DMS79 treated with DMSO at 0.1 percent for 48 hours (cell line): ENCODE measurements around the gene TCHP.
"Not testable (repeated sequence)": the region's sequence is repeated elsewhere in the genome, so short reads cannot be mapped to it uniquely, and the experiment has no call there.

Source experiments
- DNase-seq: peaks from one replicate; lab custom pipeline; 2025; lab: John Stamatoyannopoulos, UW

TCHP gene

GRCh38 chr12:109910254-109910968, 10.3 kb downstream of the TCHP start:
- no peak for DNase-seq

GRCh38 chr12:109910969-109911348, 10.9 kb downstream of the TCHP start:
- DNase-seq: no peak

- DNase-seq: no peak
These were observed 12.8 kb downstream of the TCHP start for GRCh38 chr12:109912855-109913321.

- no peak for DNase-seq
These were observed 14.4 kb downstream of the TCHP start for GRCh38 chr12:109914461-109914860.

GRCh38 chr12:109915171-109916040, 15.3 kb downstream of the TCHP start:
- DNase-seq: no peak

GRCh38 chr12:109916045-109916444, 16.0 kb downstream of the TCHP start:
- no peak for DNase-seq

GRCh38 chr12:109919456-109919855, 19.4 kb downstream of the TCHP start:
- DNase-seq: no peak

GRCh38 chr12:109920261-109920780, 20.2 kb downstream of the TCHP start:
- DNase-seq: no peak

- DNase-seq: no peak
These were observed 21.9 kb downstream of the TCHP start for GRCh38 chr12:109921982-109922381.

GRCh38 chr12:109923038-109923437, 23.0 kb downstream of the TCHP start:
- DNase-seq: no peak

- no peak for DNase-seq
These were observed 23.6 kb downstream of the TCHP start for GRCh38 chr12:109923481-109924245.

- no peak for DNase-seq
These were observed 25.2 kb downstream of the TCHP start for GRCh38 chr12:109925185-109925840.

GRCh38 chr12:109926016-109926415, 25.9 kb downstream of the TCHP start:
- DNase-seq: no peak

- no peak for DNase-seq
These were observed 26.6 kb downstream of the TCHP start for GRCh38 chr12:109926488-109927210.

- no peak for DNase-seq
These were observed 27.5 kb downstream of the TCHP start for GRCh38 chr12:109927622-109928021.

- DNase-seq: no peak
These were observed 28.1 kb downstream of the TCHP start for GRCh38 chr12:109928058-109928656.

GRCh38 chr12:109929326-109929725, 29.3 kb downstream of the TCHP start:
- DNase-seq: not testable (repeated sequence)

GRCh38 chr12:109930028-109930800, 30.1 kb downstream of the TCHP start:
- no peak for DNase-seq

GRCh38 chr12:109931143-109931542, 31.1 kb downstream of the TCHP start:
- DNase-seq: no peak
